GM19397 (cell line): ENCODE results near the gene SDSL.

ENCODE experiments used
- ATAC-seq: cut with Tn5 transposase; IDR thresholded peaks from one replicate; pipeline ENCODE4 v1.9.1; 2021; ENCODE audit warnings: mild to moderate bottlenecking, moderate library complexity; ENCODE audit not compliant: unreplicated experiment

The SDSL gene

DNA sequence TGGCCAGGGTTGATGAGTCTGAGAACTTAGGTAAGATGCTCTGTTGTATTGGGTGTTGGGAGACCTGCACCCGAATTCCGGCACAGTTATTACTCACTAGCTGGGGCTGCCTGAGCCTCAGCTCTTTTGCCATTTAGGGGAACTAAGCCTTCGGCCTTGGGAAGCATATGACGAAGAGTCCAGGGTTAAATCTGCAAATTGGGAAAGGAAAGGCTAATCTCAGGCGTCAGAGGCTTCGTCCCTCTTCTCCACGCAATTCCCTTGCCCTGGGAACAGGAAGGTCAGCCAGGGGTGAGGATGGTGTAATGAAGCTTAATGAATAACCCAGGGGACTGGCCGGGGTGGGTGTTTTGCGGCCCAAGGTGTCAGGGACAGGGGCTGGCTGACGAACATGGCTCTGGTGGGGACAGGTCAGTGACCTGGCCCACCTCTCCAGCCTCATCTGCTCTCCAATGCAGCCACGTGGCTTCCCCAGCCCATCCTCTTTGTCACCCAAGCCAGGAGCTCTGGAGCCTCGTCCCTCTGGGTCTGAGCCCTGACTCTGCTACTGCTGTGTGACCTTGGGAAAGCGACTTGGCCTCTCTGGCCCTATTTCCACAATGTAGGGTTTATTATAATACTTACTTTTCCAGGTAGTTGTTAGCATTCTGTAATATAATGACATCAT, 3.8 kb upstream of the SDSL start:
- ATAC-seq = no peak

GRCh38 chr12:113420996-113421595, 1.1 kb upstream of the SDSL start:
- ATAC-seq = no peak

- no peak for ATAC-seq
These were observed 898 bp downstream of the SDSL start for GRCh38 chr12:113422886-113423669.

DNA sequence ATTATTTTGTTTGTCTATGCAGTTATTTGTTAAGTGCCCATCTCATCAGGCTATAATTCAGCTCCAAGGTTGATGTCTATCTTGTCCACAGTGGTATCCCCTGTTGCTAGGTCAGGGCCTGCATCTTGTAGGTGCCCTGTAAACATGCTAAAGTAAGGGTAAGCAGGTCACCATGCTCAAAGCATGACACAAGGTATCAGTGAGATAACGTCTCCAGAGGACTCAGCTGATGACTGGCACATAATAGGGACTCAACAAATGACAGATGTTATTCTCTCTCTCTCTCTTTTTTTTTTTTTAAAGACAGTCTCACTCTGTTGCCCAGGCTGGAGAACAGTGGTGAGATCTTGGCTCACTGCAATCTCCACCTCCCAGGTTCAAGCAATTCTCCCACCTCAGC, 2.3 kb downstream of the SDSL start:
- ATAC-seq = no peak

DNA sequence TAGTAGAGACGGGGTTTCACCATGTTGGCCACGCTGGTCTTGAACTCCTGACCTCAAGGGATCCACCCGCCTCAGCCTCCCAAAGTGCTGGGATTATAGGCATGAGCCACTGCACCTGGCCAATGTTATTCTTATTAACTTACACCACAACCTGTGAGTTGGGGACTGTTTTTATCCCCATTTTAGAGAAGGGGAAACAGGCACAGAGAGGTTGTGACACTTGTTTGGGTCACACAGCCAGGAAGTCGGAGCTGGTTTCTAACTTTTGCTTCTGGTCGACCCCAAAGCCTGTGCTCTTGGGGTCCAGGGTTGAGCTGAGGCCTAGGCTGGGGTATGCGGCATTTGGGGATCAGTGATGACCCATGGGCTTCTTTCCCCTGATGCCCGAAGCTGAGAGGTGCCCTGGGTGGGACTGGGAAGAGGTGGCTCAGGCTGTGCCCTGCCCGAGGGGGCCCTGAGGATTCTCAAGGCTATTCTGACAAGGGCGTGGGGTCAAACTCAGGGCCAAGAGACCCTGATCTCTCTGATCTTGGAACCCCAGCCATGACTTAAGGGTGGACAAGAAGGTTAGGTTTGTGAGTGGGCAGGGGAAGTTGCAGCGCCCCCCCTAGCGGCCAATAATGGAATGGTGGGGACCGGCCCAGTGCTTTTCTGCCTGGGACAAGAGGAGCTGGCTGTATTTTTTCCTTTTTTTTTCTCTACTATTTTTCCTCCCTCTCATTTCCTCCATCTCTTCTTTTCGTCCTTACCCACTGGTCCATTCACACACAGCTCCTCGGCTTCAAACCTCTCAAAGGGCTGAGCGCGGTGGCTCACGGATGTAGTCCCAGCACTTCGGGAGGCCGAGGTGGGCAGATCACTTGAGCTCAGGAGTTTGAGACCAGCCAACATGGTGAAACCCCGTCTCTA, 3.0 kb downstream of the SDSL start:
- ATAC-seq = no peak

DNA sequence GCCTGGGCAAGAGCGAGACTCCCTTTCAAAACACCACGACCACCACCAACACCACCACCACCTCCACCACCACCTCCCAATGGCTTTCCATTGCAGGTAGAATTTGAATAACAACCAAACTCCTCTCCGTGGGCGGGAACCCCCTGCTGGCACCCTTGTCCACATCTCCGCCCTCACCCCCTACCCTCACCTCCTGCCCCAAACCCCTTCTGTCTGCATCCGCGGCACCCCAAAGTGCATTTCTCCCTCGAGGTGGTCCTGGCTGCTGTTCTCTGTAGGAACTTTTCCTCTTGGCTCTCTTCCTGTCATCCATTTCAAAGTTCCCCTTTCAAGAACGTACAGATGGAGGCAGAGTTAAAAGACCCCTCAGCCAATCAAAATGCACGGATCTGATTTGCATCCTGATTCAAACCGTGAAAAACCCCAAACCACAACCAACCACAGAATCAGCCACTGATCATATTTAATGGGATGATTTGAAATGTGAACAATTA, 3.8 kb downstream of the SDSL start:
- no peak for ATAC-seq

DNA sequence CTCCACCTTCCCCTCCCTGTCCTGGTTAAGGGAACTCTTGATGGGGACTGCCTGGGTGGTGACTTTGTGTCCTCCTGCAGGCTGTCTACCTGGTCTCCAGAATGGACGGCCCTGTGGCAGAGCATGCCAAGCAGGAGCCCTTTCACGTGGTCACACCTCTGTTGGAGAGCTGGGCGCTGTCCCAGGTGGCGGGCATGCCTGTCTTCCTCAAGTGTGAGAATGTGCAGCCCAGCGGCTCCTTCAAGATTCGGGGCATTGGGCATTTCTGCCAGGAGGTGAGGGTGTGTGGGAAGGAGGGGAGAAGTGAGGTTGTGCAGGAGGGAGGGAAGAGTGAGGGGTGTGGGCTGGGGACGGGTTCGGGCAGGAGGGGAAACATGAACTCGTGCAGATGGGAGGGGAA, 5.7 kb downstream of the SDSL start:
- ATAC-seq = no peak

- ATAC-seq = no peak
These were observed 6.3 kb downstream of the SDSL start for GRCh38 chr12:113428482-113428881.

GRCh38 chr12:113432986-113433385, 10.8 kb downstream of the SDSL start:
- no peak for ATAC-seq

DNA sequence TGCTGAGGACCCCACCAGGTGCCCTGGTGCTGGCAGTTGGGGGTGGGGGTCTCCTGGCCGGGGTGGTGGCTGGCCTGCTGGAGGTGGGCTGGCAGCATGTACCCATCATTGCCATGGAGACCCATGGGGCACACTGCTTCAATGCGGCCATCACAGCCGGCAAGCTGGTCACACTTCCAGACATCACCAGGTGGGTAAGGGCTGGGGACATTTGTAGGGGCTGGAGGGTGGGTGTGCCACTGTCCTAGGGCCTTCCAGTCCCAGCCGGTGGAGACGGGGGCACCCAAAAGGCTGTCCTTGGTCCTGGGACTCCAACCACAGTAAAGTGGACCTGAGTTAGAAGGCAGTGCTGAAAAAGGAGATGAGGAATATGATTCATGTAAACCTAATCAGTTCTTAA, 13.2 kb downstream of the SDSL start:
- ATAC-seq = no peak

- no peak for ATAC-seq
These were observed 14.4 kb downstream of the SDSL start for GRCh38 chr12:113436586-113436985.

- ATAC-seq = no peak
These were observed 15.0 kb downstream of the SDSL start for GRCh38 chr12:113436993-113437728.

- ATAC-seq = no peak
These were observed 15.5 kb downstream of the SDSL start for GRCh38 chr12:113437729-113438100.

DNA sequence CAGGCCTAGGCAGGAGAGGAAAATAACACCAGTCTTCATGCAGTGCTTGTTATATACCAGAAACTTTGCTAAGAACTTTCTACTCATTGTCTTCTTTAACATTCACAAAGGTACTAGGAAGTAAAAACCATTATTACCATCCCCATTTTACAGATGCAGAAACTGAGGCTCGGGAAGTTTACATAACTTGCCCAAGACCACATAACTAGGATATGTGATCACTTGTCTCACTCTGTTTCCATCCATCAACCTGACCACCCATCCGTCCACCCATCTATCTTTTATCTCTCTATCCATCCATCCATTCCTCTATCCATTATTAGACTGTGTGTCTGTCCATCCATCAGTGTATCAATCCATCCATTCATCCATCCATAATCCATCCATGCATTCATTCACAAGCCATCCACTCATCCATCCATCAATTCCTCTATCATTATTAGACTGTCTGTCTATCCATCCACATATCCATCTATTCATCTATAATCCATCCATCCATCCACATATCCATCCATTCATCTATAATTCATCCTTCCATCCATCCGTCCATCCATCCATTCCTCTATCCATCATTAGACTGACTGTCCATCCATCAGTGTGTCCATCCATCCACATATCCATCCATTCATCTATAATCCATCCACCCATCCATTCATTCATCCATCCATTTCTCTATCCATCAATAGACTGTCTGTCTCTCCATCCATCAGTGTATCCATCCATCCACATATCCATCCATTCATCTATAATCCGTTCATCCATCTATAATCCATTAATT, 16.5 kb downstream of the SDSL start:
- ATAC-seq = no peak

DNA sequence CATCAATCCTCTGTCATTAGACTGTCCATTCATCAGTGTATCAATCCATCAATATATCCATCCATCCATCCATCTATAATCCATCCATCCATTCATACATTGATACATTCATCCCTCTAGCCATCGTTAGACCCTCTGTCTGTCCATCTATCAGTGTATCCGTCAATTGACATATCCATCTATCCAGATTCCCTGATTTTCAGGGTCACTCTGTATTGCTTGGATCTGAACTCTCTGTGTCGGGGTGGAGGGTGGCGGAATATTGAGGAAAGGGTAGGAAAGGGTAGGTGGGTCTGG, 17.1 kb downstream of the SDSL start:
- no peak for ATAC-seq

- no peak for ATAC-seq
These were observed 17.4 kb downstream of the SDSL start for GRCh38 chr12:113439606-113440030.

GRCh38 chr12:113440336-113440735, 18.2 kb downstream of the SDSL start:
- ATAC-seq = no peak

DNA sequence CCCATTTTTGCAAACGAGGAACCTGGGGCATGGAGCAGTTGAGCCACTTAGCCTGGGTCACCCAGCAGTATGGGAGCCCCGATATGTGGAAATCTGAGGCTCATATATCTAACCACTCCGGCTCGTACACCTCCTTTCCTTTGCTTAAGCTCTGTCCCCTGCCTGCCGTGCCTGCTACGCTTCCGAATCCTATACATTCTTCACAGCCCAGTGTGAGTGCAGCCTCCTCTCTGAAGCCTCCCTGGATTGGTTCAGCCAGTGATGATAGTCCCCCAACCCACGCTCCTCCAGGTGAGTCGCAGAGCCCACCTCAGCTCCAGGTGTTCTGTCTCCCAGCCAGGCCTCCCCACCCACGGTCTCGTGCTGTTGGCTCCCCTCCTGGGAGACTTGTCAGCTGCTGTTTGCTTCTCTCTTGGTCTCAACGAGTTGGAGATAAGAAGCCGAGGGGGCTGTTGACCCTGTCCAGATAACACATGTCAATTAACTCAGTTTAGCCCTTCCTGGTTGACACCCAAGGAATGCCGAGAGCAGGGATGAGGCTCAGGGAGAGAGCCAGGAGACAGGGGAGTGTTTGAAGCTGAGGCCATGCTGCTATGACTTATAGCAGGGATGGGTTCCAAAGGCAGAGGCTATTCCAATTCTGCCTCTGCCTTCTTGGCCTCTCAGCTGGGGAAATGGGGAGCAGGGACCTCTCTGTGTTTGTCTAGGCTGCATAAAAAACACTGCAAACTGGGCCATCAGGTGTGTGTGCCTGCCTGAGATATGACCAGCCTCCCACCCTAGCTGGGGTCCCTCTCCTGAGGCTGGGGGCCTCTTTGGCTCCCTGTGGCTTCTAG, 19.0 kb downstream of the SDSL start:
- ATAC-seq = no peak

DNA sequence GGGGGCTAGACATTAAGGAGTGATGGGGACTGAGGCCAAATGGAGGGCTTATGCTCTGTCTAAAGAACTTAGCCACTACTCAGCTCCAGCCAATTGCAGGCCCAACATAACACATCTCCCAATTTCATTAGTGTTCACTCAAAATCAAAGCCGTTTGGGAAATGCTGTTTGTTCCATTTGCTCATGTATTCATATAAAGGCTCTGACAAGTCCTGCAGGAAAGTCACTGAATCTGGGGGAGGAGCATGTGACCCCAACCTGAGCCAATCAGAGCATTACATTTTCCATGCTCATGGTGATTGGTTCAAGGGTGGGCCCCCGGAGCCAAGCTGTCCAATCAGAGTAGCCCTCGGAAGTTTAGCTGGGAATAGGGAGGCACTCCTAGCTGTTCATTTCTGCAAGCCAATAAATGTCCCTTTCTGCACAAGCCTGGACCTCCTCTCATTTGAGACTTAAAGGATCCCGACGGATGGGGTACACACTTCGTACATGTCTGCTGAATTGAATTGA, 20.9 kb downstream of the SDSL start:
- ATAC-seq = no peak
